HepG2 (cell line): ENCODE measurements around the gene FAM162A. TPM values are rescaled to one million over a fixed set of nuclear protein-coding genes. Genes with fewer than 3 reads are reported as not detected.

Source experiments
- ATF1 ChIP-seq: IDR thresholded peaks from 2 replicates; pipeline ENCODE4 v1.6.1; 2016; ENCODE audit warnings: mild to moderate bottlenecking, control low read depth
- CC2D1A ChIP-seq: sonication (generic); formaldehyde crosslinking; IDR thresholded peaks from 2 replicates; pipeline ENCODE4 v1.8.1; 2023; ENCODE audit warnings: mild to moderate bottlenecking, missing genetic modification reagents
- CHD4 ChIP-seq: fragments of 200-600 bp; sonication (generic); IDR thresholded peaks from 2 replicates; pipeline ENCODE4 v1.7.0; 2017; ENCODE audit warnings: mild to moderate bottlenecking, low read length, borderline replicate concordance
- MAZ ChIP-seq, 2 experiments: sonication (generic) in 1 of 2; formaldehyde crosslinking in 1 of 2; IDR thresholded peaks; 2 replicates each; pipeline versions ENCODE4 v1.5.0 to v1.6.1; 2012 to 2020; ENCODE audit warnings: low read depth in 2 of 2, mild to moderate bottlenecking in 2 of 2, borderline replicate concordance in 1 of 2, improper control_type of control experiment in 1 of 2, low read length in 1 of 2, missing genetic modification reagents in 1 of 2, moderate library complexity in 1 of 2
- MED8 ChIP-seq: sonication (generic); formaldehyde crosslinking; IDR thresholded peaks from 2 replicates; pipeline ENCODE4 v1.8.1; 2023; ENCODE audit warnings: mild to moderate bottlenecking, missing genetic modification reagents; ENCODE audit not compliant: insufficient replicate concordance
- MEIS2 ChIP-seq: sonication (generic); formaldehyde crosslinking; IDR thresholded peaks from 2 replicates; pipeline ENCODE4 v1.9.0; 2021; ENCODE audit warnings: mild to moderate bottlenecking, missing genetic modification reagents
- PPARG ChIP-seq: conservative IDR thresholded peaks from 2 replicates; pipeline ENCODE4 v1.6.1; 2016; ENCODE audit warnings: missing biosample characterization, missing genetic modification reagents
- RCOR2 ChIP-seq: IDR thresholded peaks from 2 replicates; pipeline ENCODE4 v1.6.1; 2016; ENCODE audit warnings: missing biosample characterization, missing genetic modification reagents
- ZBTB7A ChIP-seq: sonication (generic); formaldehyde crosslinking; IDR thresholded peaks from 2 replicates; pipeline ENCODE4 v1.8.0; 2022; ENCODE audit warnings: mild to moderate bottlenecking, missing genetic modification reagents
- ZMYM4 ChIP-seq: sonication (generic); formaldehyde crosslinking; IDR thresholded peaks from 2 replicates; pipeline ENCODE4 v1.8.1; 2023; ENCODE audit warnings: mild to moderate bottlenecking, missing genetic modification reagents
- ZNF598 ChIP-seq: sonication (generic); formaldehyde crosslinking; IDR thresholded peaks from 2 replicates; pipeline ENCODE4 v1.5.1; 2020; ENCODE audit warnings: mild to moderate bottlenecking, missing genetic modification reagents, borderline replicate concordance
- ZNF616 ChIP-seq: sonication (generic); formaldehyde crosslinking; IDR thresholded peaks from 2 replicates; pipeline ENCODE4 v1.5.0; 2020; ENCODE audit warnings: low read depth, mild to moderate bottlenecking, missing genetic modification reagents
- polyA plus RNA-seq, 8 experiments: library from polyadenylated mRNA; depleted of rRNA in 3 of 8; stranded (reverse) in 7 of 8; unstranded in 1 of 8; fragments of >200 nt; fragmentation: Illumina TruSeq in 4 of 8; extraction: Trizol in 4 of 8; gene quantifications; 2 replicates each; pipeline versions ENCODE4 v1.2.1 to v1.2.3, GENCODE V29; 2011 to 2016; ENCODE audit warnings: low read depth in 4 of 8, missing spikeins in 1 of 8, mixed read lengths in 1 of 8; ENCODE audit not compliant: insufficient read depth in 1 of 8
- total RNA-seq, 5 experiments: library from RNA; depleted of rRNA; stranded (reverse); fragments of >200 nt; fragmentation: Illumina TruSeq; extraction: Trizol; gene quantifications; 2 replicates each; pipeline ENCODE4 v1.2.3, GENCODE V29; 2016; ENCODE audit warnings: low read depth in 1 of 5
- TF ChIP-seq, protein P1 (sequence below): sonication (generic); formaldehyde crosslinking; IDR thresholded peaks from 2 replicates; pipeline ENCODE4 v1.5.0; 2020; ENCODE audit warnings: mild to moderate bottlenecking, missing genetic modification reagents, borderline replicate concordance
- TF ChIP-seq, protein P2 (sequence below): sonication (generic); formaldehyde crosslinking; conservative IDR thresholded peaks from 2 replicates; pipeline ENCODE4 v1.4.0; 2020; ENCODE audit warnings: mild to moderate bottlenecking, missing genetic modification reagents, moderate library complexity
- TF ChIP-seq, protein P3 (sequence below): sonication (generic); formaldehyde crosslinking; IDR thresholded peaks from 2 replicates; pipeline ENCODE4 v1.5.1; 2020; ENCODE audit warnings: missing genetic modification reagents, mild to moderate bottlenecking, borderline replicate concordance
- TF ChIP-seq, protein P4 (sequence below): sonication (generic); formaldehyde crosslinking; IDR thresholded peaks from 2 replicates; pipeline ENCODE4 v1.8.0; 2022; ENCODE audit warnings: missing genetic modification reagents, mild to moderate bottlenecking, inconsistent platforms, borderline replicate concordance
- TF ChIP-seq, protein P5 (sequence below): IDR thresholded peaks from 2 replicates; pipeline ENCODE4 v1.6.1; 2016; ENCODE audit warnings: mild to moderate bottlenecking

The FAM162A gene
- total and polyA plus RNA-seq, 2 of the 13 experiments (the other 11 are each of a cell fraction or from before 2014, with no cell fraction given), result 115 to 155 TPM

DNA sequence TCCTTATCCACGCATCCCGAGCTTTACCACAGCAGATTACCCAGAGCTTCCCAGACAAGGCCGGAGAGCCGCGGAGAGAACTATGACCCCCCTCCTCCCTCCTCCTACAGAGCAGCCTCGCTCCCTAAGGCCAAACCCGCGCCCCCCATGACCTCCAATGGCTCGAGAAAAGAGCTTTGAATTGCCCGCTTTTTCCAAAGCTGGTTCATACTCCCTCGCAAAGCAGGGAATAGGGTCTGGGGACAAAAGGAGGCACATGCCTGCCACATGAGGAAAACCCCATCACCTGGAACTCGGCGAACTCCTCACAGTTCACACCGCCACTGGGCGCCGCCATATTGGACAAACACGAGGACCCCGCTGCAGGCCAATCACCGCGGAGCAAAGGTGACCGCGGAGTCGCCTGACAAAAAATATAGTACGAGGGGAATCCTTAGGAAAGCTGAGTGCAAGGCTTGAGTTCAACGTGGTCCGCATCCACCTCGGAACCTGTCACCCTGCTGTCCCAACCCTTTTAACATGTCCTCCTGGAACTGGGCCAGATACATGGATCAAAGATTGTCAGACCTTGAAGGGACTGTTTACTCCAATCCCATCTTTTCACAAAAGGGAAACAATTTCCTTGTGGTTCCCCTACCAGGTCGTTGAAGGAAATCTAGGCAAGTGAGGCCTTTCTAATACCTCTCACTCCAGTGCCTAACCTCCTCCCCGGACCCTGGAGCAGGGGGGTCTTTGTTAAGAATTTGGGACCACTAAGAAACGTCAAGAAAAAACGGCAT, 905 bp upstream of the FAM162A start, which contains the start of gene MIX23 (continued):
- TF ChIP-seq, protein P1, sequence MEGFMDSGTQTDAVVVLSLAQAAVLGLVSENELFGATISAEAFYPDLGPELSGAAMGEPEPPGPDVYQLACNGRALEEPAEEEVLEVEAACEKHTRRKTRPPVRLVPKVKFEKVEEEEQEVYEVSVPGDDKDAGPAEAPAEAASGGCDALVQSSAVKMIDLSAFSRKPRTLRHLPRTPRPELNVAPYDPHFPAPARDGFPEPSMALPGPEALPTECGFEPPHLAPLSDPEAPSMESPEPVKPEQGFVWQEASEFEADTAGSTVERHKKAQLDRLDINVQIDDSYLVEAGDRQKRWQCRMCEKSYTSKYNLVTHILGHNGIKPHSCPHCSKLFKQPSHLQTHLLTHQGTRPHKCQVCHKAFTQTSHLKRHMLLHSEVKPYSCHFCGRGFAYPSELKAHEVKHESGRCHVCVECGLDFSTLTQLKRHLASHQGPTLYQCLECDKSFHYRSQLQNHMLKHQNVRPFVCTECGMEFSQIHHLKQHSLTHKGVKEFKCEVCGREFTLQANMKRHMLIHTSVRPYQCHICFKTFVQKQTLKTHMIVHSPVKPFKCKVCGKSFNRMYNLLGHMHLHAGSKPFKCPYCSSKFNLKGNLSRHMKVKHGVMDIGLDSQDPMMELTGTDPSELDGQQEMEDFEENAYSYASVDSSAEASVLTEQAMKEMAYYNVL (CRISPR knock-in tag), result peak; percentile 63; the same call in 1 of the 2 replicates
- TF ChIP-seq ZNF598 (CRISPR knock-in tag) (no peak), RCOR2 (peak; percentile 45; the same call in 1 of the 2 replicates), MED8 (CRISPR knock-in tag) (peak; percentile 64), PPARG (0 out of 2 replicates have a peak, but pooled peaks have one; percentile 15), CHD4 (0 out of 2 replicates have a peak, but pooled peaks have one; percentile 56), MEIS2 (CRISPR knock-in tag) (peak; percentile 21; the same call in 1 of the 2 replicates), ZNF616 (peak; percentile 64; the same call in 1 of the 2 replicates), MAZ (IDR thresholded peaks at IDR 0.05; ENCODE audit: borderline replicate concordance, low read depth, low read length) (peak; percentile 80; the same call in 1 of the 2 replicates), MAZ (CRISPR knock-in tag; IDR thresholded peaks at IDR 0.05; ENCODE audit: low read depth) (no peak; the same call in 1 of the 2 replicates), ATF1 (0 out of 2 replicates have a peak, but pooled peaks have one; percentile 40), ZMYM4 (CRISPR knock-in tag) (peak; percentile 84), CC2D1A (no peak), ZBTB7A (CRISPR knock-in tag) (peak; percentile 77; the same call in 1 of the 2 replicates)
- TF ChIP-seq, protein P2, sequence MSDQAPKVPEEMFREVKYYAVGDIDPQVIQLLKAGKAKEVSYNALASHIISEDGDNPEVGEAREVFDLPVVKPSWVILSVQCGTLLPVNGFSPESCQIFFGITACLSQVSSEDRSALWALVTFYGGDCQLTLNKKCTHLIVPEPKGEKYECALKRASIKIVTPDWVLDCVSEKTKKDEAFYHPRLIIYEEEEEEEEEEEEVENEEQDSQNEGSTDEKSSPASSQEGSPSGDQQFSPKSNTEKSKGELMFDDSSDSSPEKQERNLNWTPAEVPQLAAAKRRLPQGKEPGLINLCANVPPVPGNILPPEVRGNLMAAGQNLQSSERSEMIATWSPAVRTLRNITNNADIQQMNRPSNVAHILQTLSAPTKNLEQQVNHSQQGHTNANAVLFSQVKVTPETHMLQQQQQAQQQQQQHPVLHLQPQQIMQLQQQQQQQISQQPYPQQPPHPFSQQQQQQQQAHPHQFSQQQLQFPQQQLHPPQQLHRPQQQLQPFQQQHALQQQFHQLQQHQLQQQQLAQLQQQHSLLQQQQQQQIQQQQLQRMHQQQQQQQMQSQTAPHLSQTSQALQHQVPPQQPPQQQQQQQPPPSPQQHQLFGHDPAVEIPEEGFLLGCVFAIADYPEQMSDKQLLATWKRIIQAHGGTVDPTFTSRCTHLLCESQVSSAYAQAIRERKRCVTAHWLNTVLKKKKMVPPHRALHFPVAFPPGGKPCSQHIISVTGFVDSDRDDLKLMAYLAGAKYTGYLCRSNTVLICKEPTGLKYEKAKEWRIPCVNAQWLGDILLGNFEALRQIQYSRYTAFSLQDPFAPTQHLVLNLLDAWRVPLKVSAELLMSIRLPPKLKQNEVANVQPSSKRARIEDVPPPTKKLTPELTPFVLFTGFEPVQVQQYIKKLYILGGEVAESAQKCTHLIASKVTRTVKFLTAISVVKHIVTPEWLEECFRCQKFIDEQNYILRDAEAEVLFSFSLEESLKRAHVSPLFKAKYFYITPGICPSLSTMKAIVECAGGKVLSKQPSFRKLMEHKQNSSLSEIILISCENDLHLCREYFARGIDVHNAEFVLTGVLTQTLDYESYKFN (CRISPR knock-in tag), result peak; percentile 36; the same call in 1 of the 2 replicates
- TF ChIP-seq, protein P3, sequence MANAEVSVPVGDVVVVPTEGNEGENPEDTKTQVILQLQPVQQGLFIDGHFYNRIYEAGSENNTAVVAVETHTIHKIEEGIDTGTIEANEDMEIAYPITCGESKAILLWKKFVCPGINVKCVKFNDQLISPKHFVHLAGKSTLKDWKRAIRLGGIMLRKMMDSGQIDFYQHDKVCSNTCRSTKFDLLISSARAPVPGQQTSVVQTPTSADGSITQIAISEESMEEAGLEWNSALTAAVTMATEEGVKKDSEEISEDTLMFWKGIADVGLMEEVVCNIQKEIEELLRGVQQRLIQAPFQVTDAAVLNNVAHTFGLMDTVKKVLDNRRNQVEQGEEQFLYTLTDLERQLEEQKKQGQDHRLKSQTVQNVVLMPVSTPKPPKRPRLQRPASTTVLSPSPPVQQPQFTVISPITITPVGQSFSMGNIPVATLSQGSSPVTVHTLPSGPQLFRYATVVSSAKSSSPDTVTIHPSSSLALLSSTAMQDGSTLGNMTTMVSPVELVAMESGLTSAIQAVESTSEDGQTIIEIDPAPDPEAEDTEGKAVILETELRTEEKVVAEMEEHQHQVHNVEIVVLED (CRISPR knock-in tag), result peak; percentile 58; the same call in 1 of the 2 replicates
- TF ChIP-seq, protein P4, sequence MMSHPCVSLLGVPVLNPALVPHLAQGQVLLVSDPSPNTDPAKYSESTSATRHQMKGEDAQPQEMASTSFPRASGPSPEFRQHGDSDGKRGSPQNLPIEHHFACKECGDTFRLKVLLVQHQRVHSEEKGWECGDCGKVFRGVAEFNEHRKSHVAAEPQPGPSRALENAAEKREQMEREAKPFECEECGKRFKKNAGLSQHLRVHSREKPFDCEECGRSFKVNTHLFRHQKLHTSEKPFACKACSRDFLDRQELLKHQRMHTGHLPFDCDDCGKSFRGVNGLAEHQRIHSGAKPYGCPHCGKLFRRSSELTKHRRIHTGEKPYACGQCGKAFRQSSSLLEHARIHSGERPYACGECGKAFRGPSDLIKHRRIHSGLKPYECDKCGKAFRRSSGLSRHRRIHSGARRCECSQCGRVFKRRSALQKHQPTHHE, result peak; percentile 70; the same call in 1 of the 2 replicates
- TF ChIP-seq, protein P5, sequence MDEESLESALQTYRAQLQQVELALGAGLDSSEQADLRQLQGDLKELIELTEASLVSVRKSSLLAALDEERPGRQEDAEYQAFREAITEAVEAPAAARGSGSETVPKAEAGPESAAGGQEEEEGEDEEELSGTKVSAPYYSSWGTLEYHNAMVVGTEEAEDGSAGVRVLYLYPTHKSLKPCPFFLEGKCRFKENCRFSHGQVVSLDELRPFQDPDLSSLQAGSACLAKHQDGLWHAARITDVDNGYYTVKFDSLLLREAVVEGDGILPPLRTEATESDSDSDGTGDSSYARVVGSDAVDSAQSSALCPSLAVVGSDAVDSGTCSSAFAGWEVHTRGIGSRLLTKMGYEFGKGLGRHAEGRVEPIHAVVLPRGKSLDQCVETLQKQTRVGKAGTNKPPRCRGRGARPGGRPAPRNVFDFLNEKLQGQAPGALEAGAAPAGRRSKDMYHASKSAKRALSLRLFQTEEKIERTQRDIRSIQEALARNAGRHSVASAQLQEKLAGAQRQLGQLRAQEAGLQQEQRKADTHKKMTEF, result no peak; the same call in 1 of the 2 replicates
